GM13976 (cell line): Measurements from ENCODE around the gene ZDHHC3.

ENCODE experiments used
- DNase-seq: peaks from one replicate; pipeline ENCODE4 v3.0.0; 2012; ENCODE audit warnings: low spot score
- CTCF ChIP-seq: IDR thresholded peaks from 2 replicates; pipeline ENCODE4 v1.5.1; 2012; ENCODE audit warnings: borderline replicate concordance, mild to moderate bottlenecking; ENCODE audit not compliant: insufficient read depth; ENCODE audit errors: extremely low read depth, missing control alignments, control extremely low read depth
- in situ Hi-C: fragments of 300-500 bp; cut with MboI; formaldehyde crosslinking; loops from one replicate; pipeline ENCODE4 v1.12.0; 2022; ENCODE audit warnings: low sequenced_read_pairs, mixed read lengths, inconsistent platforms; ENCODE audit not compliant: unreplicated experiment

Gene ZDHHC3

GRCh38 chr3:45017821-45018220 lies 41.8 kb upstream of the ZDHHC3 start:
- no peak for TF ChIP-seq CTCF
- in situ Hi-C loops, result no loop called here
- DNase-seq, result no peak

- no peak for DNase-seq
- in situ Hi-C loops, result no loop called here
- TF ChIP-seq CTCF, result no peak
These were observed 40.9 kb upstream of the ZDHHC3 start for GRCh38 chr3:45016916-45017315.

GRCh38 chr3:45012577-45012976 lies 36.6 kb upstream of the ZDHHC3 start:
- TF ChIP-seq CTCF, result no peak
- no peak for DNase-seq
- in situ Hi-C loops, result no loop called here

- in situ Hi-C loops, result no loop called here
- DNase-seq, result peak; percentile 50
- no peak for TF ChIP-seq CTCF
These were observed 36.0 kb upstream of the ZDHHC3 start for GRCh38 chr3:45011756-45012508.

- in situ Hi-C loops, result no loop called here
- DNase-seq, result no peak
These were observed 34.9 kb upstream of the ZDHHC3 start for GRCh38 chr3:45010811-45011333.

GRCh38 chr3:45009868-45010267 lies 33.9 kb upstream of the ZDHHC3 start:
- TF ChIP-seq CTCF, result no peak
- DNase-seq, result no peak
- in situ Hi-C loops, result no loop called here

More at GRCh38 chr3:45010811-45011333, 34.9 kb upstream of the ZDHHC3 start:
- no peak for TF ChIP-seq CTCF
